Sigmoid colon (tissue), 7 donors: ENCODE results near the gene DRAP1. TPM values are rescaled to one million over a fixed set of nuclear protein-coding genes. Genes with fewer than 3 reads are reported as not detected.
A peak's percentile ranks its signal among the peaks of the same experiment; 100 is the strongest.

Experiments used
- DNase-seq: peaks from one replicate; pipeline ENCODE4 v3.0.0-alpha.2; 2019
- H3K27ac ChIP-seq, 4 donors: fragments of 200-600 bp; sonication (generic); one replicate each; pipeline ENCODE4 v1.5.1; 2016 to 2019; ENCODE audit warnings: mild to moderate bottlenecking in 1 of 4
- H3K27me3 ChIP-seq, 3 donors: fragments of 200-600 bp; sonication (generic); one replicate each; pipeline ENCODE4 v1.5.1; 2019; ENCODE audit warnings: mild to moderate bottlenecking in 1 of 3
- H3K36me3 ChIP-seq, 4 donors: fragments of 200-600 bp; sonication (generic); one replicate each; pipeline ENCODE4 v1.5.1; 2016 to 2019
- H3K4me1 ChIP-seq, 4 donors: fragments of 200-600 bp; sonication (generic); one replicate each; pipeline ENCODE4 v1.5.1; 2017 to 2019
- H3K4me3 ChIP-seq, 4 donors: fragments of 200-600 bp; sonication (generic); one replicate each; pipeline ENCODE4 v1.5.1; 2017 to 2019; ENCODE audit warnings: mild to moderate bottlenecking in 2 of 4, moderate library complexity in 1 of 4
- H3K9me3 ChIP-seq, 4 donors: fragments of 200-600 bp in 3 of 4; sonication (generic) in 3 of 4; one replicate each; pipeline versions ENCODE4 v1.5.1 to v1.6.1; 2013 to 2019
- EP300 ChIP-seq, 4 donors: sonication (generic); formaldehyde crosslinking; IDR thresholded peaks; one replicate each; pipeline ENCODE4 v1.6.1; 2017; ENCODE audit warnings: antibody characterized with exemption in 4 of 4
- POLR2A ChIP-seq, 2 donors: fragments of 450-650 bp; IDR thresholded peaks; one replicate each; pipeline ENCODE4 v1.6.1; 2016; ENCODE audit warnings: antibody characterized with exemption in 2 of 2, mild to moderate bottlenecking in 2 of 2, moderate library complexity in 2 of 2
- POLR2AphosphoS5 ChIP-seq, 4 donors: sonication (generic); formaldehyde crosslinking; IDR thresholded peaks; one replicate each; pipeline ENCODE4 v1.6.1; 2017; ENCODE audit warnings: antibody characterized with exemption in 4 of 4
- WGBS, 2 donors: extraction: QIAGEN DNeasy Blood & Tissue Kit; methylation state at CpG; one replicate each; pipeline ENCODE4 v1.1.7; 2013; 5-methylcytosine and 5-hydroxymethylcytosine counted together
- intact Hi-C: fragments of 100-400 bp; cut with DNase I; formaldehyde crosslinking; loops from one replicate; pipeline ENCODE4 v1.15.1; 2023
- polyA plus RNA-seq, 3 donors: library from polyadenylated mRNA; stranded (reverse); fragments of 200-250 nt; gene quantifications; one replicate each; pipeline ENCODE4 v1.2.3, GENCODE V29; 2013
- total RNA-seq, 4 donors: library from RNA; depleted of rRNA; stranded (reverse); fragments of >200 nt; gene quantifications; one replicate each; pipeline ENCODE4 v1.1.0, GENCODE V29; 2016
- TF ChIP-seq, protein P1 (sequence below), 4 experiments: fragments of 450-650 bp in 3 of 4; fragments of 200-600 bp in 1 of 4; IDR thresholded peaks; one replicate each; pipeline ENCODE4 v1.5.1; 2016 to 2019; ENCODE audit warnings: antibody characterized with exemption in 4 of 4, mild to moderate bottlenecking in 3 of 4, moderate library complexity in 2 of 4
- donor health status: healthy with polysubstance abuse.
- donor health status: Bipolar disorder and iron deficiency.
- donor health status: healthy.

The DRAP1 gene
- total and polyA plus RNA-seq, 7 donors, result 58.9 to 115 (median 77.5) TPM

DNA sequence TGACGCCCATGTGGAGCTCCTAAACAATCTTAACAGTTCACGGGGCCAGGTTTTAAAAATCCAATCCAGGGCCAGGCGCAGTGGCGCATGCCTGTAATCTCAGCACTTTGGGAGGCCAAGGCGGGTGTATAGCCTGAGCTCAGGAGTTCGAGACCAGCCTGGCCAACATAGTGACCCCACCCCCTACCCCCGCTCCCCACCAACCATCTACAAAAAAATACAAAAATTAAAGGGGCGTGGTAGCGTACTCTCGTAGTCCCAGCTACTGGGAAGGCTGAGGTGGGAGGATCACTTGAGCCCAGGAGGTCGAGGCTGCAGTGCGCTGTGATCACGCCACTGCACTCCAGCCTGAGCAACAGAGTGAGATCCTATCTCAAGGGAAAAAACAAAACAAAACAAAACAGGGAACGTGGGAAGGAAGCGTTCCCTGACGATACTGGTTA lies 41.6 kb downstream of the DRAP1 start:
- Histone ChIP-seq H3K4me1 (peaks cover 0 to 31% (median 30%) of the 10 kb centered on the region in 4 donors), H3K27me3 (no peaks in the 10 kb centered on the region), H3K27ac (peak overlapping the region; percentile 90 to 94 (median 92)), H3K4me3 (peak overlapping the region; percentile 92 to 99 (median 96)), H3K36me3 (peaks cover 11 to 21% (median 17%) of the 10 kb centered on the region in 4 donors), H3K9me3 (no peaks in the 10 kb centered on the region)
- 34 to 50% methylated on average over 16 of the region's 16 CpGs for WGBS, 2 donors
- DNase-seq, result no peak
- TF ChIP-seq, protein P1, sequence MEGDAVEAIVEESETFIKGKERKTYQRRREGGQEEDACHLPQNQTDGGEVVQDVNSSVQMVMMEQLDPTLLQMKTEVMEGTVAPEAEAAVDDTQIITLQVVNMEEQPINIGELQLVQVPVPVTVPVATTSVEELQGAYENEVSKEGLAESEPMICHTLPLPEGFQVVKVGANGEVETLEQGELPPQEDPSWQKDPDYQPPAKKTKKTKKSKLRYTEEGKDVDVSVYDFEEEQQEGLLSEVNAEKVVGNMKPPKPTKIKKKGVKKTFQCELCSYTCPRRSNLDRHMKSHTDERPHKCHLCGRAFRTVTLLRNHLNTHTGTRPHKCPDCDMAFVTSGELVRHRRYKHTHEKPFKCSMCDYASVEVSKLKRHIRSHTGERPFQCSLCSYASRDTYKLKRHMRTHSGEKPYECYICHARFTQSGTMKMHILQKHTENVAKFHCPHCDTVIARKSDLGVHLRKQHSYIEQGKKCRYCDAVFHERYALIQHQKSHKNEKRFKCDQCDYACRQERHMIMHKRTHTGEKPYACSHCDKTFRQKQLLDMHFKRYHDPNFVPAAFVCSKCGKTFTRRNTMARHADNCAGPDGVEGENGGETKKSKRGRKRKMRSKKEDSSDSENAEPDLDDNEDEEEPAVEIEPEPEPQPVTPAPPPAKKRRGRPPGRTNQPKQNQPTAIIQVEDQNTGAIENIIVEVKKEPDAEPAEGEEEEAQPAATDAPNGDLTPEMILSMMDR (IDR thresholded peaks at IDR 0.05), result no peak
- no peak for TF ChIP-seq POLR2AphosphoS5 (IDR thresholded peaks at IDR 0.05)
- TF ChIP-seq POLR2A (IDR thresholded peaks at IDR 0.05), result no peak
- no peak for TF ChIP-seq EP300 (IDR thresholded peaks at IDR 0.05)
- intact Hi-C loops, result loop anchor here (1.0 to 2.0 kb wide), 3 partner anchors 41 to 72 kb away; partner anchors contain the start of genes BANF1, C11orf68, DRAP1 and EIF1AD

DNA sequence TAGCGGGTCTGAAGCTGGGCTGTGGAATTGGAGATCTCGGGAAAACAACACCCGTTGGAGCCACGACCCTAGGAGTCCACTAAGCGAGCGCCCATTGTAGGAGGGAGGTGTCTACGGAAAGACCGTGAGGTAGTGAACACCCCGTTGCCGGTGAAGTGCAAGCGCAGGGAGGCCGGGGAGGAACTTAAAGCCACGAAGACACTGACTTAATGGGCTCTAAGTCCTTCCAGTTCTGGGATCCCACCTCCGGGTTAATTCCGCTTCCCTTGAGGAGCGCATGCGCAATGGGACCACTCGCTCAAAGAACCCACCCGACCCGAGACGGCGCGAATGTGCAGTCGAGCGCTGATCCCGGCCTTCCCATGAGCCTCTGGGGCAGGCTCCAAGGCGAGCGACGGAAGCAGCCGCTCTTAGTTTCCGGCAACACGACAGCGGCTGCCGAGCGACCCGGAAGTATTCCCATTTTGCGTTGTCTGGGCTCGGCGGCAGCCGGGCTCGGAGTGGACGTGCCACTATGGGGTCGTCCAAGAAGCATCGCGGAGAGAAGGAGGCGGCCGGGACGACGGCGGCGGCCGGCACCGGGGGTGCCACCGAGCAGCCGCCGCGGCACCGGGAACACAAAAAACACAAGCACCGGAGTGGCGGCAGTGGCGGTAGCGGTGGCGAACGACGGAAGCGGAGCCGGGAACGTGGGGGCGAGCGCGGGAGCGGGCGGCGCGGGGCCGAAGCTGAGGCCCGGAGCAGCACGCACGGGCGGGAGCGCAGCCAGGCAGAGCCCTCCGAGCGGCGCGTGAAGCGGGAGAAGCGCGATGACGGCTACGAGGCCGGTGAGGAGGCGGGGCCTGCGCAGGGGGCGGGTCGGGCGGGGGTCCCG lies 42.3 kb downstream of the DRAP1 start, which contains the start of gene SART1:
Gene SART1, plus strand, starts transcription at position 468 of the 874 bp plus-strand sequence. Its CDS starts 47 bp downstream, at position 515.
- WGBS, 2 donors, result 0% methylated on average over 97 of the region's 97 CpGs

GRCh38 chr11:65962141-65962564 lies 42.9 kb downstream of the DRAP1 start:
- H3K9me3 ChIP-seq, result no peaks in the 10 kb centered on the region
- peak overlapping the region; percentile 90 to 94 (median 92) for H3K27ac ChIP-seq
- H3K4me1 ChIP-seq, result peaks cover 0 to 31% (median 30%) of the 10 kb centered on the region in 4 donors
- 5 to 6% methylated on average over 13 of the region's 13 CpGs for WGBS, 2 donors
- TF ChIP-seq EP300 (IDR thresholded peaks at IDR 0.05), result no peak
- TF ChIP-seq, protein P1 (IDR thresholded peaks at IDR 0.05), result no peak
- no peak for TF ChIP-seq POLR2A (IDR thresholded peaks at IDR 0.05)
- TF ChIP-seq POLR2AphosphoS5 (IDR thresholded peaks at IDR 0.05), result no peak
- peaks cover 24 to 34% (median 30%) of the 10 kb centered on the region in 4 donors for H3K36me3 ChIP-seq
- H3K27me3 ChIP-seq, result no peaks in the 10 kb centered on the region
- peak overlapping the region; percentile 92 to 99 (median 96) for H3K4me3 ChIP-seq
- intact Hi-C loops, result no loop called here
- DNase-seq, result no peak

More for the DNA sequence above, 42.3 kb downstream of the DRAP1 start, which contains the start of gene SART1:
- peak within 1 kb of the TSS; percentile 92 to 99 (median 96) for H3K4me3 ChIP-seq
- H3K36me3 ChIP-seq, result peaks cover 17 to 28% (median 23%) of the 10 kb centered on the region in 4 donors
- no peaks in the 10 kb centered on the region for H3K9me3 ChIP-seq
- peaks cover 0 to 31% (median 30%) of the 10 kb centered on the region in 4 donors for H3K4me1 ChIP-seq
- intact Hi-C loops, result loop anchor here (1.0 to 2.0 kb wide), 3 partner anchors 41 to 73 kb away; partner anchors contain the start of genes BANF1, C11orf68, DRAP1 and EIF1AD
- H3K27me3 ChIP-seq, result no peaks in the 10 kb centered on the region
- peak within 1 kb of the TSS; percentile 90 to 94 (median 92) for H3K27ac ChIP-seq
- TF ChIP-seq POLR2A (IDR thresholded peaks at IDR 0.05) (peak in 1 of 2 donors; percentile 58), POLR2AphosphoS5 (IDR thresholded peaks at IDR 0.05) (peak; percentile 68 to 94 (median 88)), EP300 (IDR thresholded peaks at IDR 0.05) (peak in 1 of 4 donors; percentile 49)
- TF ChIP-seq, protein P1 (IDR thresholded peaks at IDR 0.05), result no peak
- DNase-seq, result peak; percentile 99

GRCh38 chr11:65964906-65965305 lies 45.7 kb downstream of the DRAP1 start:
- H3K27ac ChIP-seq, result no peak overlapping the region
- intact Hi-C loops, result no loop called here
- WGBS, 2 donors, result 85 to 96% methylated on average over 10 of the region's 10 CpGs

More at GRCh38 chr11:65964906-65965305, 45.7 kb downstream of the DRAP1 start:
- no peaks in the 10 kb centered on the region for H3K27me3 ChIP-seq
- peaks cover 45 to 62% (median 53%) of the 10 kb centered on the region in 4 donors for H3K36me3 ChIP-seq
- DNase-seq, result no peak
- peaks cover 0 to 31% (median 30%) of the 10 kb centered on the region in 4 donors for H3K4me1 ChIP-seq
- TF ChIP-seq, protein P1 (IDR thresholded peaks at IDR 0.05), result no peak
- TF ChIP-seq POLR2AphosphoS5 (IDR thresholded peaks at IDR 0.05) (no peak), EP300 (IDR thresholded peaks at IDR 0.05) (no peak), POLR2A (IDR thresholded peaks at IDR 0.05) (no peak)
- no peak overlapping the region for H3K4me3 ChIP-seq
- H3K9me3 ChIP-seq, result no peaks in the 10 kb centered on the region
